ENCODE measurements around the gene BCAT1. TPM values are rescaled to one million over a fixed set of nuclear protein-coding genes. Genes with fewer than 3 reads are reported as not detected.

The BCAT1 gene
- total RNA-seq, 1 donor from 2014 or later: 39.7 TPM

DNA sequence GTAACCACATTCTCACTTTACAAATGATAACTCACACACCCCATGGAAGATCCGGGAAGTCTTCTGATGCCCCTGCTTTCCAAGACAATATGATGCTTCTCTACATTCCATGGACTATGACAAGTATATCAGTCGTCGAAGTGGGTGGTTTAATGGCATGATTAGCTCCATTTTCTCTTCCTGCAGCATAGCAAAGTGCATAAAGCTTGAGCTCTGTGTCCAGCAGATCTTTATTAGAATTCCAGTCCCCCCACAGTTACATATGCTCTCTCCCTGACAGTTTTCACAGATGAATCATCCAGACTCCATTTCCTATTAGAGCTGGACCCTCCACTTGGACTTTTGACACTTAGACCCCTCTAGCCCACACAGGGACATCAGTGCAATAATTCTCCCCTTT, 174.9 kb downstream of the BCAT1 start:
- intact Hi-C loops (cut with micrococcal nuclease): loop anchor here (10.0 kb wide), 1 partner anchor 499 kb away; no protein-coding TSS in a partner anchor

DNA sequence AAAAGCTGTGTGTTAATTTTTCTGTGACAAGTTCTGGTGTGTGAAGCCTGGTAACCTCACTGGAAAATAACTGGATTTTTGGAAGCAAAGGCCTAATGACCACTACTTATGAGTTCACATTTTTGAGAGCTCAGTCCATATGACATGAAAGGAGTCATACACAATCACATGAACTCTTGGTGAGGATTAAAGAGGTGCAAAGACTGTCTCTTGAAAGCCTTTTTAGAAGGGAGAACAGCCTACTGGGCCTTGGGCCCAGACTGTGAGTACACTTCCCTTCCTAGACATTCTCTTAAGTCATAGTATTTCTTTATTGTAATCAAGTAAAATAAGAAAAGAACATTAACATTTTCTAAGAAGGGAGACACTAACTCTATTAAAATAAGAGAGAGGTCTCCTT, 176.1 kb downstream of the BCAT1 start:
- intact Hi-C loops (cut with micrococcal nuclease): loop anchor here (10.0 kb wide), 1 partner anchor 498 kb away; no protein-coding TSS in a partner anchor

DNA sequence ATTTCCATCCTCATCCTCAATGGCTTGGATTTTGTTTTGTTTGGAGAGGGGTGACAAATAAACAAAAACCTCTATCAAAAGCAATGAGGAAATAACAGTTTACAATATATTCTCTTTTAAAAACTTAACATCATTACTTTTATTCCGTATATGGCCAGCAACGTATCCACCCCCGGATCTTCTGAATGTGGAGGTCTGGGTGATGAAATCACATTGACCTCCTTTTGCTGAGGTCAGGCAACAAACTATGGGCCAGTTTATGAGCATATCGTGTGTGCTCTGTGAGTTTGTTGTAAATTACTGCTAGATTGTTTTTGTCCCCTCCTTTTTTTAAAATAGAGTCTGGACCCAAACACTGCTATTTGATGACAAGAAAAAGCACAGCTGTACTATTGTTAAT, 178.1 kb downstream of the BCAT1 start:
- intact Hi-C loops (cut with micrococcal nuclease): loop anchor here (10.0 kb wide), 1 partner anchor 496 kb away; no protein-coding TSS in a partner anchor

DNA sequence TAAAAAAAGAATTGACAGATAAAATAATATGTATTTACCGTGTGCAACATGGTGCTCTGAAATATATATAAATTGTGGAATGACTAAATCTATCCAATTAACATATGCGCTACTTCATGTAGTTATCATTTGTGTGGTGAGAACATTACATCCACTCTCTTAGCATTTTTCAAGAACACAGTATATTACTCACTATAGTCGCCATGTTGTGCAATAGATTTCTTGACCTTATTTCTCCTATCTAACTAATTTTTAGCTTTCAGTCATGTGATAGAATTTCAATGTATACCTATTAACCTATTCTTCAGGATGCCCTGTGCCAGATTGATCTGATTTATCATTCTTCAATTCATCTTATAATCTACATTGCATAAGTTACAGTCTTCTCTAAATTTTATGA, 178.6 kb downstream of the BCAT1 start:
- intact Hi-C loops (cut with micrococcal nuclease): loop anchor here (10.0 kb wide), 1 partner anchor 496 kb away; no protein-coding TSS in a partner anchor

DNA sequence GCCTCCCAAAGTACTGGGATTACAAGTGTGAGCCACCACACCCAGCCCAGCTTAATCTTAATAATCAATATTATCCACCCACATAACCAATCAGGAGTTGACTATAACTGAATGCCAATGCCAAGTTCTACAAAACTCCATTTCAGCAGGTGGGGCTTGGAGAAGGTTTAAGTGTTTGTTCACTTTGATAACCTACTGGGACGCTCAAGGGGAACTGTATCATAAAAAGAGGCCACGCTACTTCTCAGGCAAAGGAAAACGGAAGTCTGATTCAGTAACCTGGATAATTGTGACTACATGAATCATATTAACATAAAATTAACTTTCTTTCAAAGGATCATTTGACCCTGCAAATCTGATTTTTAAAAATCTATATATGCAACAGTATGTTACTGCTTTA, 179.2 kb downstream of the BCAT1 start:
- intact Hi-C loops (cut with micrococcal nuclease): loop anchor here (10.0 kb wide), 1 partner anchor 495 kb away; no protein-coding TSS in a partner anchor

DNA sequence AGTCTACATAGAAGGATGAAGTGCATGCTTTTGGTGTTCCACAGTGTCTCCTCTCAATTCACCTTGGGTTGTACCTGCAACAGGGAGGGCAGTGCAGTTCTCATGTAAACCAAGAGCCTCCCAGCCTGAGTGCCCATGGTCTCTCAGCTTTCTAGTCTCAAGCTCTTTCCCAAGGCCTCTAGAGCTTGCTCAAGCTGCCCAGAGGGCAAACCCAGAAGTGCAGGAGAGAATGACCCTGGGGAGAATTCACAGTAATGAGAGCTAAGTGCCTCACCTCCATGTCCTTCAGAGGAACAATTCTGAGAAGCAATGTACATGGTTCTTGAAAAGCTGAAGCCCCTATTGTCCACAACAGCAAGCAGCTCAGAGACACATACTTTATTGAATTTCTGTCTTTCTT, 180.5 kb downstream of the BCAT1 start:
- intact Hi-C loops (cut with micrococcal nuclease): no loop called here

DNA sequence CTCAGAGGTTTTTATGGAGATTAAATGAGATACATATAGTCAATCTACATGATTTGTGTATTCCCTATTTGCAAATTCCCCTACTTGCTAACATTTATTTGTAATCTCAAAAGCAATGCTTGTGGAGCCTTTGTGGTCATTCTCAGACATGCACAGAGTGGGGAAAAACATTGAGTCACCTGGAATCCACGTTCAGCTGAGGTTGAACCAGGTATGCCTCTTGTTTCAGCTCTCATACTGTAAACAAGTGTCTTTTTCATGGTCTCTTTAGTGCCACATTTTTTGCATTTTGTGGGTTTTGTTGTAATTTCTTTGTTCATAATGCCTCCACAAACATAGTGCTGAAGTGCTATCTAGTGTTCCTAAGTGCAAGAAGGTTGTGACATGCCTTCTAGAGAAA, 181.9 kb downstream of the BCAT1 start:
- intact Hi-C loops (cut with micrococcal nuclease): no loop called here

DNA sequence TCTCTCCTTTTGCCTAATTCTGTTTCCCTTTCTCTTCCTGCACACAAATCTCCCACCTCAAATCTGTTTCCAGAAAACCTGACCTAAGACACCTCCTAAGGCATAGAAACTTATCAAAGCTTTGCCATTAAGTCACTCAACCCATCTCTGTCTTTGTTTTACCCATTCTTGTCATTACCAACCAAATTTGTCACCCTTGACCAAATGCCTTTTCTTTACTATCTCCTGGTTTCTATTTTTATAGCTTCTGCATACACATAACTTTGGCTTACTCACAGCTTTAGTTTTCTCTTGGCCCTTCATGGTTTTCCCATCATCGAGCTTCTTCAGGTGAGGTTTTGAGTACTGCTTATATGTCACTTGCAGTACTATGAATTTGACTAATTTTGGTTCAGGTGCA, 184.2 kb downstream of the BCAT1 start:
- intact Hi-C loops (cut with micrococcal nuclease): no loop called here

DNA sequence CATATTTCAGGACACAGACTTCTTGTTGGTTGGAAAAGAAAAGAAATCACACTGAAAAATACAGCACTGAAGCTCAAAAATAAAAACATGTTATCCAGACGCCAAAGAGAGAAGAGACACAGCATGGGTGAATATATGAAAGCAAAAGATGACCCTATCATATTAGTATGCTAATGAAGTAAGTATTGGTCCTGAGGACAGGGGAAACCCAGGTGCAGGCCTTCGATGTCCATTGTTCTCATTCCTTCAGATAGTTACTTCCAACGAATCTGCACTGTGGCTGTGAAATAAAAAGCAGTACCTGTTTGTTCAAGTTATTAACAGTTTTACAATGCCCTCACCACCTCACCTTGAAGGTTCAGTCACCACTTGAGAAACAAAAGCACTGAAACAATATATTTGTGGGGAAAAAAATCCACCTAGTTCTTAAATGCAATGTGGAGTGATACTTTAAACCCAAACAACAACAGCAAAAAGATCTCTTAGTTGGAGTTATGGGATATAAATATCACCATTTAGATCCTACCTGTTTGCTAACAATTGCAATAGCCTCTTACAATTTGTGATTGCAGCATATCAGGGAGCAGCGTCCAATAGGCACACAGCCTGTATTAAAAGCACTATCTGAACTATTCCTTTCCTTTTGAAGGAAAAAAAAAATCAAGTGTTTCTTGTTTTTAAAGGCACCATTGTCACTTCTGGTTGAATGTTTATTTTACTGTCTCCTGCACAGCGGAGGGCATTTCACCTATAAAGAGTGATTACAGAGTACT, 188.1 kb downstream of the BCAT1 start:
- intact Hi-C loops (cut with micrococcal nuclease): no loop called here

DNA sequence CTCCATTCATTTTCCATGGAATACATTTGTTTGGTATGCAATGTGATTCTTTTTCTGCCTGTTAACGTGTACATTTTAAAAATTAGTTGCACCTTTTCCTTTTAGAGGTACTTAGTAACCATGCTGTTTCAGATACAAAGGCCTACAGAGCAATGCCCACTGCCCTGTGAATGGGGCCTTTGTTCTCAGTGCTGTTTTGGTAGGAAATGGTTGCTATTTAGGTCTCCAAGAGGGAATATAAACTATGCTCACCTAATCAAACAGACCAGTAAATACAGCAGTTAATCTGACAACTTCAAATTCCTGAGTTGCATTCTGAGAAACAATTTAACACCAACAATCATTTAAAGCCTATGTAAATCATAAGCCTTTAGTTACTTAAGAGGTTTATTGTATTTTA, 188.7 kb downstream of the BCAT1 start:
- intact Hi-C loops (cut with micrococcal nuclease): no loop called here

Other genes starting within 250 kb of the BCAT1 start
- gene DNAI7, start 246.1 kb upstream of the BCAT1 start, total RNA-seq: not detected in 2 replicates
- gene ETFRF1, start 246.1 kb upstream of the BCAT1 start, total RNA-seq: 9.9 and 10.2 TPM in 2 replicates

All from T-helper 1 cell treated with Interleukin-12 subunit alpha and Interleukin-12 subunit beta and Interleukin-4 antibody, amounts not matched to agents 30 ng/mL and 1 ng/mL, for 36 hours (primary cell).